Measurements from ENCODE around the gene ULK2.

GRCh38 chr17:19738073-19738449 lies 129.7 kb downstream of the ULK2 start:
- TF ChIP-seq CTCF (IDR thresholded peaks at IDR 0.05) = no peak
- no peak for TF ChIP-seq POLR2A (IDR thresholded peaks at IDR 0.05)

Data from adrenal gland (tissue), 5 donors.